Measurements from ENCODE around the gene ASB18.

GRCh38 chr2:236252602-236253001 is 11.6 kb downstream of the ASB18 start:
- no peak for TF ChIP-seq CTCF (IDR thresholded peaks at IDR 0.05 in 8 of 11, conservative IDR thresholded peaks at IDR 0.05 in 3 of 11)
- TF ChIP-seq POLR2A (IDR thresholded peaks at IDR 0.05), result no peak
- TF ChIP-seq POLR2AphosphoS5 (IDR thresholded peaks at IDR 0.05), result no peak
